ENCODE data around the gene PHACTR1.

Gene PHACTR1

DNA sequence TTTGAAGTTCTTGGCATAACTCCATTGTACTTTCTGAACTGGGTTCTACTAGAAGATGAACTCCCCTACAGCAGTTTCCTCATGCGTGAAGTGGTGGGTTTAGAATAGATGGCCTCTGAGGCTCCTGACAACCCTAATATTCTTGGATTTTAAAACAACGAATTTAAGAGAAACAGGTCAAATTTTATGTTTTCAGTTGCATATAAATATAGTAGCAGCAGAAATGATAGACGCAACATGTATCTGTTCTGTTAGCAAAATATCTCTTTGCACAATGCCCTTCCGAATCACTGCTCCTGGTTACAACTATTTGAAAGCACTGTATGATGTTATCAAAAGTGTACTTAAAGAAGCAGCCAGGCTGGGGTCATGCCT is 364.6 kb downstream of the PHACTR1 start:
- TF ChIP-seq ZC3H10 (CRISPR knock-in tag; IDR thresholded peaks at IDR 0.05) (no peak), ZNF70 (CRISPR knock-in tag; IDR thresholded peaks at IDR 0.05) (no peak), TCF4 (CRISPR knock-in tag; IDR thresholded peaks at IDR 0.05; ENCODE audit: borderline replicate concordance) (no peak), RARB (CRISPR knock-in tag; IDR thresholded peaks at IDR 0.05) (no peak), CSDC2 (CRISPR knock-in tag; IDR thresholded peaks at IDR 0.05) (no peak), OSR1 (CRISPR knock-in tag; IDR thresholded peaks at IDR 0.05) (no peak), ISL1 (CRISPR knock-in tag; IDR thresholded peaks at IDR 0.05) (no peak), ZNF8 (CRISPR knock-in tag; IDR thresholded peaks at IDR 0.05) (no peak), ARNTL (CRISPR knock-in tag; IDR thresholded peaks at IDR 0.05; ENCODE audit: borderline replicate concordance, low read depth) (no peak), SNAI2 (CRISPR knock-in tag; IDR thresholded peaks at IDR 0.05) (no peak)
- TF ChIP-seq, protein P1, sequence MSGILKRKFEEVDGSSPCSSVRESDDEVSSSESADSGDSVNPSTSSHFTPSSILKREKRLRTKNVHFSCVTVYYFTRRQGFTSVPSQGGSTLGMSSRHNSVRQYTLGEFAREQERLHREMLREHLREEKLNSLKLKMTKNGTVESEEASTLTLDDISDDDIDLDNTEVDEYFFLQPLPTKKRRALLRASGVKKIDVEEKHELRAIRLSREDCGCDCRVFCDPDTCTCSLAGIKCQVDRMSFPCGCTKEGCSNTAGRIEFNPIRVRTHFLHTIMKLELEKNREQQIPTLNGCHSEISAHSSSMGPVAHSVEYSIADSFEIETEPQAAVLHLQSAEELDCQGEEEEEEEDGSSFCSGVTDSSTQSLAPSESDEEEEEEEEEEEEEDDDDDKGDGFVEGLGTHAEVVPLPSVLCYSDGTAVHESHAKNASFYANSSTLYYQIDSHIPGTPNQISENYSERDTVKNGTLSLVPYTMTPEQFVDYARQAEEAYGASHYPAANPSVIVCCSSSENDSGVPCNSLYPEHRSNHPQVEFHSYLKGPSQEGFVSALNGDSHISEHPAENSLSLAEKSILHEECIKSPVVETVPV (CRISPR knock-in tag; IDR thresholded peaks at IDR 0.05), result no peak
- TF ChIP-seq, protein P2, sequence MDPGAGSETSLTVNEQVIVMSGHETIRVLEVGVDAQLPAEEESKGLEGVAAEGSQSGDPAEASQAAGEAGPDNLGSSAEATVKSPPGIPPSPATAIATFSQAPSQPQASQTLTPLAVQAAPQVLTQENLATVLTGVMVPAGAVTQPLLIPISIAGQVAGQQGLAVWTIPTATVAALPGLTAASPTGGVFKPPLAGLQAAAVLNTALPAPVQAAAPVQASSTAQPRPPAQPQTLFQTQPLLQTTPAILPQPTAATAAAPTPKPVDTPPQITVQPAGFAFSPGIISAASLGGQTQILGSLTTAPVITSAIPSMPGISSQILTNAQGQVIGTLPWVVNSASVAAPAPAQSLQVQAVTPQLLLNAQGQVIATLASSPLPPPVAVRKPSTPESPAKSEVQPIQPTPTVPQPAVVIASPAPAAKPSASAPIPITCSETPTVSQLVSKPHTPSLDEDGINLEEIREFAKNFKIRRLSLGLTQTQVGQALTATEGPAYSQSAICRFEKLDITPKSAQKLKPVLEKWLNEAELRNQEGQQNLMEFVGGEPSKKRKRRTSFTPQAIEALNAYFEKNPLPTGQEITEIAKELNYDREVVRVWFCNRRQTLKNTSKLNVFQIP (CRISPR knock-in tag; IDR thresholded peaks at IDR 0.05; ENCODE audit: borderline replicate concordance, low read depth), result no peak
- ATAC-seq, result no peak

DNA sequence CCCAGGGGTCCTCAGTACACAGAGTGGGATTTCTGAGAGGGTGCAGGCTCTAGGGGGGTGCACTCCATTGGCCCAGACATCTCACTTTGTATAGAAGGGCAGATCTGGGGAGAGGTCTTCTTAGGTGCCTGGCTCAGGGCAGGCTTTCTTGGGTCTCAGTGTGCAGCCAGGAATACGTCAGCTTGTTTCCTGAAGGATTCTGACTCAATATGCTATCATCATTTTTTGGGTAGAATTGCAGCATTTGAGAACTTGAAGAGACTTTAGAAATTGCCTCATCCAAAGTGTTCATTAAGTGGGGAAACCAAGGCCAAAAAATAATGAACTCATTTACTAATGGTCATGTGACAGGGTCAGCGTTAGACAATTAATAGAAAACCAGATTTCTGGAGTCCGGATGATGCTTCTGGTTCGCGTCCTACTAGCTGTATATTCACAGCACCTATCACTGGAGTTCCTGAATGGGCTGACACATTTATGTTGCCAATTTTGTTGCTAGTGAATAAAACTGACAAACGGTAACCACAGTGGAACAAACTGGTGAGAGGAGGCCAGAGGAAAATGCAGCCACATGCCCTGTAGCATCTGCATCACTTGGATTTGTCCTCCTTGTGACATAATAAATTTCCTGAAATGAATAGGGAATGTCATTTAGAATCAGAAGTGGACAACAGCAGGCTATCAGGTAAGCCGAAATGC is 372.9 kb downstream of the PHACTR1 start:
- no peak for ATAC-seq
- TF ChIP-seq, protein P2 (CRISPR knock-in tag; IDR thresholded peaks at IDR 0.05; ENCODE audit: borderline replicate concordance, low read depth), result no peak
- TF ChIP-seq SNAI2 (CRISPR knock-in tag; IDR thresholded peaks at IDR 0.05) (no peak), ZFP3 (CRISPR knock-in tag; IDR thresholded peaks at IDR 0.05) (no peak), BACH2 (CRISPR knock-in tag; IDR thresholded peaks at IDR 0.05; ENCODE audit: borderline replicate concordance) (no peak), CSDC2 (CRISPR knock-in tag; IDR thresholded peaks at IDR 0.05) (no peak), ZNF565 (CRISPR knock-in tag; conservative IDR thresholded peaks at IDR 0.05; ENCODE audit: low read depth) (no peak), GLIS3 (CRISPR knock-in tag; IDR thresholded peaks at IDR 0.05) (no peak), TCF4 (CRISPR knock-in tag; IDR thresholded peaks at IDR 0.05; ENCODE audit: borderline replicate concordance) (no peak), PPARA (CRISPR knock-in tag; IDR thresholded peaks at IDR 0.05; ENCODE audit: borderline replicate concordance) (no peak), ZNF70 (CRISPR knock-in tag; IDR thresholded peaks at IDR 0.05) (no peak), ARNTL (CRISPR knock-in tag; IDR thresholded peaks at IDR 0.05; ENCODE audit: borderline replicate concordance, low read depth) (no peak)

DNA sequence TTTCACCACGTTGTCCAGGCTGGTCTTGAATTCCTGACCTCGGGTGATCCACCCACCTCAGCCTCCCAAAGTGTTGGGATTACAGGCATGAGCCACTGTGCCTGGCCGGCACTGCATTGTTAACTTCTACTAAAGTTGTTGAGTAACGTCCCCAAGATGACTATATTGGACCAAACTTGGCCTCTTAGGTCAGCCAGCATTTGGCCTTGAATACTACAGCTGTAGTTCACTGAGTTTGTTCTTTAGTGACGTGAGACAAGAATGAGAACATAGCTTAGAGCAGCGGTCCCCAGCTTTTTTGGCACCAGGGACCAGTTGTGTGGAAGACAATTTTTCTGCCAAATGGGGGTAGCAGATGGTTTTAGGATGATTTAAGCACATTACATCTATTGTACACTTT is 374.6 kb downstream of the PHACTR1 start:
- TF ChIP-seq ESRRG (CRISPR knock-in tag; IDR thresholded peaks at IDR 0.05), result no peak
- no peak for TF ChIP-seq ZNF565 (CRISPR knock-in tag; conservative IDR thresholded peaks at IDR 0.05; ENCODE audit: low read depth)
- no peak for TF ChIP-seq RARB (CRISPR knock-in tag; IDR thresholded peaks at IDR 0.05)
- no peak for TF ChIP-seq ZC3H10 (CRISPR knock-in tag; IDR thresholded peaks at IDR 0.05)
- TF ChIP-seq OSR1 (CRISPR knock-in tag; IDR thresholded peaks at IDR 0.05), result no peak
- TF ChIP-seq GLIS3 (CRISPR knock-in tag; IDR thresholded peaks at IDR 0.05), result no peak
- TF ChIP-seq ZFP30 (CRISPR knock-in tag; IDR thresholded peaks at IDR 0.05), result no peak
- TF ChIP-seq ZNF70 (CRISPR knock-in tag; IDR thresholded peaks at IDR 0.05), result no peak
- TF ChIP-seq CSDC2 (CRISPR knock-in tag; IDR thresholded peaks at IDR 0.05), result no peak
- TF ChIP-seq, protein P2 (CRISPR knock-in tag; IDR thresholded peaks at IDR 0.05; ENCODE audit: borderline replicate concordance, low read depth), result no peak
- TF ChIP-seq BACH2 (CRISPR knock-in tag; IDR thresholded peaks at IDR 0.05; ENCODE audit: borderline replicate concordance), result no peak
- TF ChIP-seq TCF4 (CRISPR knock-in tag; IDR thresholded peaks at IDR 0.05; ENCODE audit: borderline replicate concordance), result no peak
- no peak for TF ChIP-seq ARNTL (CRISPR knock-in tag; IDR thresholded peaks at IDR 0.05; ENCODE audit: borderline replicate concordance, low read depth)
- ATAC-seq, result no peak

DNA sequence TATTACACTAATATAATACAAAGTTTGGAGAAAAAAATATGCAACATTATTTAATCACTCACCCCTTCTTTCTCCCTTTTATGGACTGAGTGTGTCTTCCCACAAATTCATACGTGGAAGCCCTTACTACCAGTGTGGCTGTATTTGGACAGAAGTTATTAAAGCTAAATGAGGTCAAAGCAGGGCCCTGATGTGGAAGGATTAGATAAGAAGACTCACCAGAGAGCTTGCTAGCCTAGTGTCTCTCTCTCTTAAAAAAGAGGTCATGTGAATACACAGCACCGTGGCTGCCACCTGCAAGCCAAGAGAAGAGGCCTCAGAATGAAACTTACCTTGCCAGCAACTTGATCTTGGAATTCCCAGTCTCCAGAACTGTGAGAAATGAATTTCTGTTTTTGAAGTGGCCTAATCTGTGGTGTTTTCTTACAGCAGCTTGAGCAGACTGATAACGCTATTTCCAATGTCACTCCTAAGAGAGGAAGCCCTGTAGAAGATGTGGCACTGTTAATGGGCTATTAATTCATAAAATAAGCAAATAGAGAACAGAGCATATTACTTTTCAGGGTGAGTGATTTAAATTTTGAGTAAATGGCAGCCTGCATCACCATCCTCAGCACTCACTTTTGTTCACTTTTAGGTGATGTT is 378.3 kb downstream of the PHACTR1 start:
- no peak for ATAC-seq
- TF ChIP-seq ZNF70 (CRISPR knock-in tag; IDR thresholded peaks at IDR 0.05), result no peak
- no peak for TF ChIP-seq OSR1 (CRISPR knock-in tag; IDR thresholded peaks at IDR 0.05)
- TF ChIP-seq ISL1 (CRISPR knock-in tag; IDR thresholded peaks at IDR 0.05), result no peak
- TF ChIP-seq, protein P3, sequence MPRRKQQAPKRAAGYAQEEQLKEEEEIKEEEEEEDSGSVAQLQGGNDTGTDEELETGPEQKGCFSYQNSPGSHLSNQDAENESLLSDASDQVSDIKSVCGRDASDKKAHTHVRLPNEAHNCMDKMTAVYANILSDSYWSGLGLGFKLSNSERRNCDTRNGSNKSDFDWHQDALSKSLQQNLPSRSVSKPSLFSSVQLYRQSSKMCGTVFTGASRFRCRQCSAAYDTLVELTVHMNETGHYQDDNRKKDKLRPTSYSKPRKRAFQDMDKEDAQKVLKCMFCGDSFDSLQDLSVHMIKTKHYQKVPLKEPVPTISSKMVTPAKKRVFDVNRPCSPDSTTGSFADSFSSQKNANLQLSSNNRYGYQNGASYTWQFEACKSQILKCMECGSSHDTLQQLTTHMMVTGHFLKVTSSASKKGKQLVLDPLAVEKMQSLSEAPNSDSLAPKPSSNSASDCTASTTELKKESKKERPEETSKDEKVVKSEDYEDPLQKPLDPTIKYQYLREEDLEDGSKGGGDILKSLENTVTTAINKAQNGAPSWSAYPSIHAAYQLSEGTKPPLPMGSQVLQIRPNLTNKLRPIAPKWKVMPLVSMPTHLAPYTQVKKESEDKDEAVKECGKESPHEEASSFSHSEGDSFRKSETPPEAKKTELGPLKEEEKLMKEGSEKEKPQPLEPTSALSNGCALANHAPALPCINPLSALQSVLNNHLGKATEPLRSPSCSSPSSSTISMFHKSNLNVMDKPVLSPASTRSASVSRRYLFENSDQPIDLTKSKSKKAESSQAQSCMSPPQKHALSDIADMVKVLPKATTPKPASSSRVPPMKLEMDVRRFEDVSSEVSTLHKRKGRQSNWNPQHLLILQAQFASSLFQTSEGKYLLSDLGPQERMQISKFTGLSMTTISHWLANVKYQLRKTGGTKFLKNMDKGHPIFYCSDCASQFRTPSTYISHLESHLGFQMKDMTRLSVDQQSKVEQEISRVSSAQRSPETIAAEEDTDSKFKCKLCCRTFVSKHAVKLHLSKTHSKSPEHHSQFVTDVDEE (CRISPR knock-in tag; IDR thresholded peaks at IDR 0.05), result no peak
- TF ChIP-seq, protein P1 (CRISPR knock-in tag; IDR thresholded peaks at IDR 0.05), result no peak
- TF ChIP-seq GLIS3 (CRISPR knock-in tag; IDR thresholded peaks at IDR 0.05), result no peak

All from SK-N-SH treated with all-trans-retinoic acid at 6 μM for 48 hours (cell line).